OCI-LY7 (cell line): ENCODE results near the gene GNAQ. TPM values are rescaled to one million over a fixed set of nuclear protein-coding genes. Genes with fewer than 3 reads are reported as not detected.

Experiments used
- BruUV-seq: library from RNA; stranded (reverse); fragments of 400-500 nt; replicated peaks from 2 replicates; lab custom pipeline; 2021; lab: Mats Ljungman, UMichigan
- CTCF ChIA-PET: fragments of 300-600 bp; sonication (Branson Sonifier 250); formaldehyde crosslinking; loops from one replicate; lab custom pipeline; 2022; ENCODE audit warnings: antibody characterized with exemption; ENCODE audit not compliant: unreplicated experiment; lab: Charles Lee
- POLR2A ChIA-PET: fragments of 300-600 bp; sonication (Branson Sonifier 250); formaldehyde crosslinking; loops from one replicate; lab custom pipeline; 2022; ENCODE audit warnings: antibody characterized with exemption; lab: Charles Lee
- DNase-seq: peaks from one replicate; pipeline ENCODE4 v3.0.0-alpha.2; 2015; ENCODE audit warnings: low spot score
- H2AFZ ChIP-seq: fragments of 200-600 bp; sonication (generic), shearing (Covaris generic); 2 replicates; pipeline ENCODE4 v1.6.1; 2014; ENCODE audit warnings: mild to moderate bottlenecking, antibody characterized with exemption, low read length, moderate library complexity
- H3K27ac ChIP-seq: fragments of 200-600 bp; sonication (generic); 2 replicates; pipeline ENCODE4 v1.5.1; 2014; ENCODE audit warnings: mixed run types, low read depth, mild to moderate bottlenecking, moderate library complexity, low read length, inconsistent platforms; ENCODE audit not compliant: poor library complexity, severe bottlenecking
- H3K36me3 ChIP-seq: fragments of 200-600 bp; sonication (generic); 2 replicates; pipeline ENCODE4 v1.6.1; 2014; ENCODE audit warnings: mild to moderate bottlenecking, antibody characterized with exemption, low read length, moderate library complexity, mixed read lengths; ENCODE audit not compliant: insufficient read depth
- H3K4me1 ChIP-seq: fragments of 200-600 bp; sonication (generic); 2 replicates; pipeline ENCODE4 v1.5.1; 2014; ENCODE audit warnings: mild to moderate bottlenecking, low read length; ENCODE audit not compliant: insufficient read depth, poor library complexity, severe bottlenecking
- H3K4me2 ChIP-seq: fragments of 200-600 bp; sonication (generic); 2 replicates; pipeline ENCODE4 v1.6.1; 2014; ENCODE audit warnings: mild to moderate bottlenecking, low read length
- H3K4me3 ChIP-seq: fragments of 200-600 bp; sonication (generic); 2 replicates; pipeline ENCODE4 v1.5.1; 2014; ENCODE audit warnings: mild to moderate bottlenecking, low read depth, low read length; ENCODE audit not compliant: poor library complexity, severe bottlenecking
- H3K79me2 ChIP-seq: fragments of 200-600 bp; sonication (generic); 2 replicates; pipeline ENCODE4 v1.6.1; 2016; ENCODE audit warnings: low read depth, mild to moderate bottlenecking, low read length, moderate library complexity, mixed read lengths; ENCODE audit not compliant: insufficient read depth
- H3K9me2 ChIP-seq: fragments of 200-600 bp; sonication (generic); 2 replicates; pipeline ENCODE4 v1.6.1; 2016; ENCODE audit warnings: mild to moderate bottlenecking, low read length, mixed read lengths; ENCODE audit not compliant: insufficient read depth
- H3K9me3 ChIP-seq: fragments of 200-600 bp; sonication (generic); 2 replicates; pipeline ENCODE4 v1.6.1; 2014; ENCODE audit warnings: mild to moderate bottlenecking, mixed run types, low read length, mixed read lengths
- H4K20me1 ChIP-seq: fragments of 200-600 bp; sonication (generic); 2 replicates; pipeline ENCODE4 v1.6.1; 2014; ENCODE audit warnings: mild to moderate bottlenecking, antibody characterized with exemption, low read length, moderate library complexity, mixed read lengths; ENCODE audit not compliant: insufficient read depth
- EZH2phosphoT487 ChIP-seq: fragments of 200-600 bp; sonication (generic); IDR thresholded peaks from 2 replicates; pipeline ENCODE4 v1.6.1; 2018; ENCODE audit warnings: low read depth, borderline replicate concordance, mild to moderate bottlenecking, mixed run types, antibody characterized with exemption, low read length, moderate library complexity, mixed read lengths
- intact Hi-C: fragments of 100-400 bp; cut with micrococcal nuclease; formaldehyde crosslinking; loops from one replicate; pipeline ENCODE4 v1.10.0; 2022; ENCODE audit not compliant: unreplicated experiment
- total RNA-seq, 2 experiments: library from RNA; depleted of rRNA in 1 of 2; stranded (reverse); fragments of >200 nt in 1 of 2; shearing (Covaris generic) in 1 of 2; gene quantifications; 2 replicates each; pipeline ENCODE4 v1.2.3, GENCODE V29; 2014 to 2022
- TF ChIP-seq, protein P1 (sequence below): fragments of 200-600 bp; sonication (generic); conservative IDR thresholded peaks from 2 replicates; pipeline ENCODE4 v1.5.1; 2014; ENCODE audit warnings: mild to moderate bottlenecking, antibody characterized with exemption, low read length, moderate library complexity, mixed read lengths

The GNAQ gene
- total RNA-seq, 2 experiments from 2014 or later, result not detected

DNA sequence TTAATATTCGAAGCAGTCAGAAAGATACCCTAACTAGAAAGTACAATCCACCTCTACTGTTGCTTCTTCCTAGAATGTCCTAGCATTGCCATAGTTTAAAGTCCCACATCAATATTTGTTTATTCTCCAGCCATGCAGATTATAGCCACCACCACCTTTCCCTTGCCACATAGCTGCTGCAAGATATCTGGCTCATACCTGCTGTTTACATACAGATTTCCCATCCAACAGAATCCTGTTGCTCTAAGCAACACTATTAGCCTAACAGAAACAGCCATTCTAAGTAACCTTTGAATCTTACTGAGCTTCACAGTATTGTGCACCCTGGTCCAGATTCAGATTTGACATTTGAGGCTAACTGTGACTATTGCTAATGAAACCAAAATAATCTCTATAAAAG is 45.6 kb downstream of the GNAQ start:
- Histone ChIP-seq H3K9me2 (no peaks in the 10 kb centered on the region), H4K20me1 (no peaks in the 10 kb centered on the region), H3K79me2 (no peaks in the 10 kb centered on the region), H2AFZ (no peak overlapping the region), H3K27ac (no peak overlapping the region), H3K9me3 (no peaks in the 10 kb centered on the region), H3K4me1 (no peaks in the 10 kb centered on the region), H3K4me3 (no peak overlapping the region), H3K36me3 (no peaks in the 10 kb centered on the region), H3K4me2 (no peak overlapping the region)
- POLR2A ChIA-PET, result interaction anchor here (1.4 kb wide), 1 partner anchor 15 kb away, joined by 3 read pairs; no protein-coding TSS in a partner anchor
- no peak for TF ChIP-seq EZH2phosphoT487
- TF ChIP-seq, protein P1, sequence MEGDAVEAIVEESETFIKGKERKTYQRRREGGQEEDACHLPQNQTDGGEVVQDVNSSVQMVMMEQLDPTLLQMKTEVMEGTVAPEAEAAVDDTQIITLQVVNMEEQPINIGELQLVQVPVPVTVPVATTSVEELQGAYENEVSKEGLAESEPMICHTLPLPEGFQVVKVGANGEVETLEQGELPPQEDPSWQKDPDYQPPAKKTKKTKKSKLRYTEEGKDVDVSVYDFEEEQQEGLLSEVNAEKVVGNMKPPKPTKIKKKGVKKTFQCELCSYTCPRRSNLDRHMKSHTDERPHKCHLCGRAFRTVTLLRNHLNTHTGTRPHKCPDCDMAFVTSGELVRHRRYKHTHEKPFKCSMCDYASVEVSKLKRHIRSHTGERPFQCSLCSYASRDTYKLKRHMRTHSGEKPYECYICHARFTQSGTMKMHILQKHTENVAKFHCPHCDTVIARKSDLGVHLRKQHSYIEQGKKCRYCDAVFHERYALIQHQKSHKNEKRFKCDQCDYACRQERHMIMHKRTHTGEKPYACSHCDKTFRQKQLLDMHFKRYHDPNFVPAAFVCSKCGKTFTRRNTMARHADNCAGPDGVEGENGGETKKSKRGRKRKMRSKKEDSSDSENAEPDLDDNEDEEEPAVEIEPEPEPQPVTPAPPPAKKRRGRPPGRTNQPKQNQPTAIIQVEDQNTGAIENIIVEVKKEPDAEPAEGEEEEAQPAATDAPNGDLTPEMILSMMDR, result no peak
- CTCF ChIA-PET, result no interaction called here
- BruUV-seq, result no TSS peak
- DNase-seq, result no peak
- intact Hi-C loops, result no loop called here

DNA sequence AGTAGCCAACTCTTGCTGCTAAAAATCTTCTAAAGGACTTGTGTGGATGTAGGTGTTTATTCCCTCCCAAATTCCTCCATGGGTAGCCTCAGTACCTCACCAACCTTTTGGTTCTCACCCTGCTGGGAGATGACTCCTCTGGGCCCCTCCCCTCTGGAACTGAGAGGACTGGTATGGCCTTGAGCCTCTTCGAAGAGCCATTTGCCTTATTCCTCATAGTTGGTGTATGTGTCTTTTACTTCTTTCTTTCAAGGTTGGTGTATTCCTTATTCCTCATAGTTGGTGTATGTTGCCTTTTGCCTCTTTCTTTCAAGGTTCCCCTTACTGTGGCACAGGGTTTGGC is 48.3 kb downstream of the GNAQ start:
- Histone ChIP-seq H3K79me2 (no peaks in the 10 kb centered on the region), H3K9me2 (no peaks in the 10 kb centered on the region), H4K20me1 (no peaks in the 10 kb centered on the region), H3K27ac (no peak overlapping the region), H3K36me3 (no peaks in the 10 kb centered on the region), H3K4me1 (no peaks in the 10 kb centered on the region), H3K4me2 (no peak overlapping the region), H3K4me3 (no peak overlapping the region), H3K9me3 (no peaks in the 10 kb centered on the region), H2AFZ (no peak overlapping the region)
- TF ChIP-seq, protein P1, result no peak
- TF ChIP-seq EZH2phosphoT487, result no peak
- intact Hi-C loops, result no loop called here
- no TSS peak for BruUV-seq
- no peak for DNase-seq
- POLR2A ChIA-PET, result no interaction called here
- CTCF ChIA-PET, result no interaction called here

DNA sequence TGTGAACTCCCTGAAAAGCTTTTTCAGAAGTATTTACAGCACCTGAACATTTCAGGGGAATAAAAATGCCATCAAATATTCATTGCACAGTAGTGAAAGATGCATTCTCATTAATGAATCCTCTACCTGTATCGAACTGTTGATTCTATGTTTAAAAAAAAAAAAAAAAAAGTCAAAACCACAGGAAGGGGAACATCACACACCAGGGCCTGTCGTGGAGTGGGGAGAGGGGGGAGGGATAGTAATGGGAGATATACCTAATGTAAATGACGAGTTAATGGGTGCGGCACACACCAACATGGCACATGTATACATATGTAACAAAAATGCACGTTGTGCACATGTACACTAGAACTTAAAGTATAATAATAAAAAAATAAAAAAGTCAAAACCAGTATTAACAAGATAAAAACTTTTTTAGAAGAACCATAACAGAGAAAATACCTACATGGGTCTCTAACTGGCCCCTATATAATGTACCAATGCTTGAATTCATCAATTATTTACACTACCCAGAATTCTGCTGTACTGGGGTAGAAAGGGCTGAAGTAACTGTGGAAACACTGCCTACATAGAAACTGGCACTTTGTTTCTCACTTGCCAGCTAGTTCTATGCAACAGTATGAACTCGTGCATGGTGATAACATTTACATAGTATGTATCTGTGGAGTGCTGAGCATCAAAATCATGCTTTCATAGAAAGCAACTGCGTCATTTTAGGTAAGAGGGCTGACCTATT is 48.9 kb downstream of the GNAQ start:
- H4K20me1 ChIP-seq, result no peaks in the 10 kb centered on the region
- intact Hi-C loops, result no loop called here
- BruUV-seq, result no TSS peak

More for the DNA sequence above, 48.9 kb downstream of the GNAQ start:
- H2AFZ ChIP-seq, result no peak overlapping the region
- no peaks in the 10 kb centered on the region for H3K9me2 ChIP-seq
- no peaks in the 10 kb centered on the region for H3K36me3 ChIP-seq
- CTCF ChIA-PET, result no interaction called here
- no peak overlapping the region for H3K4me3 ChIP-seq
- H3K4me2 ChIP-seq, result no peak overlapping the region
- no peaks in the 10 kb centered on the region for H3K79me2 ChIP-seq
- POLR2A ChIA-PET, result no interaction called here
- H3K4me1 ChIP-seq, result no peaks in the 10 kb centered on the region
- no peak overlapping the region for H3K27ac ChIP-seq
- DNase-seq, result no peak
- no peaks in the 10 kb centered on the region for H3K9me3 ChIP-seq
- TF ChIP-seq EZH2phosphoT487, result no peak
- TF ChIP-seq, protein P1, result no peak
